Spleen (tissue), 7 donors: ENCODE data around the gene SLC22A1.
"Not testable (repeated sequence)": the region's sequence is repeated elsewhere in the genome, so short reads cannot be mapped to it uniquely, and the experiment has no call there.

ENCODE experiments used
- POLR2AphosphoS5 ChIP-seq, 3 donors: sonication (generic); formaldehyde crosslinking; IDR thresholded peaks; one replicate each; pipeline ENCODE4 v1.5.1; 2017; ENCODE audit warnings: antibody characterized with exemption in 3 of 3
- TF ChIP-seq, protein P1 (sequence below), 11 experiments: fragments of 200-600 bp in 7 of 11; fragments of 450-650 bp in 4 of 11; sonication (generic) in 4 of 11; IDR thresholded peaks in 8 of 11; conservative IDR thresholded peaks in 3 of 11; 1 replicate in 7 of 11; 2 replicates in 4 of 11; pipeline versions ENCODE4 v1.4.0 to v1.8.0; 2016 to 2021; ENCODE audit warnings: antibody characterized with exemption in 11 of 11, inconsistent platforms in 4 of 11, mild to moderate bottlenecking in 1 of 11
- donor health status: DM: no; HTN: no; CAD: no; lungs with moderate emphysema.
- donor health status: DM: no; HTN: no; CAD: no.
- donor health status: DM: no; HTN: no; CAD: no.

DNA sequence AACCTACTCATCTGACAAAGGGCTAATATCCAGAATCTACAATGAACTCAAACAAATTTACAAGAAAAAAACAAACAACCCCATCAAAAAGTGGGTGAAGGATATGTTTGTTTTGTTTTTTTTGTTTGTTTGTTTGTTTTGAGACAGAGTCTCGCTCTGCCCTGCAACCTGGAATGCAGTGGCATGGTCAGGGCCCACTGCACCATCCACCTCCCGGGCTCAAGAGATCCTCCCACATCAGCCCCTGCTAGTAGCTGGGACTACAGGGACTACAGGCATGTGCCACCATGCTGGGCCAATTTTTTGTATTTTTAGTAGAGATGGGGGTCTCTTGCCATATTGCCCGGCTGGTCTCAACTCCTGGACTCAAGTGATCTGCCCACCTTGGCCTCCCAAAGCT is 44.3 kb downstream of the SLC22A1 start:
- TF ChIP-seq POLR2AphosphoS5 (IDR thresholded peaks at IDR 0.05), result not testable (repeated sequence)
- TF ChIP-seq, protein P1, sequence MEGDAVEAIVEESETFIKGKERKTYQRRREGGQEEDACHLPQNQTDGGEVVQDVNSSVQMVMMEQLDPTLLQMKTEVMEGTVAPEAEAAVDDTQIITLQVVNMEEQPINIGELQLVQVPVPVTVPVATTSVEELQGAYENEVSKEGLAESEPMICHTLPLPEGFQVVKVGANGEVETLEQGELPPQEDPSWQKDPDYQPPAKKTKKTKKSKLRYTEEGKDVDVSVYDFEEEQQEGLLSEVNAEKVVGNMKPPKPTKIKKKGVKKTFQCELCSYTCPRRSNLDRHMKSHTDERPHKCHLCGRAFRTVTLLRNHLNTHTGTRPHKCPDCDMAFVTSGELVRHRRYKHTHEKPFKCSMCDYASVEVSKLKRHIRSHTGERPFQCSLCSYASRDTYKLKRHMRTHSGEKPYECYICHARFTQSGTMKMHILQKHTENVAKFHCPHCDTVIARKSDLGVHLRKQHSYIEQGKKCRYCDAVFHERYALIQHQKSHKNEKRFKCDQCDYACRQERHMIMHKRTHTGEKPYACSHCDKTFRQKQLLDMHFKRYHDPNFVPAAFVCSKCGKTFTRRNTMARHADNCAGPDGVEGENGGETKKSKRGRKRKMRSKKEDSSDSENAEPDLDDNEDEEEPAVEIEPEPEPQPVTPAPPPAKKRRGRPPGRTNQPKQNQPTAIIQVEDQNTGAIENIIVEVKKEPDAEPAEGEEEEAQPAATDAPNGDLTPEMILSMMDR (IDR thresholded peaks at IDR 0.05 in 8 of 11, conservative IDR thresholded peaks at IDR 0.05 in 3 of 11), result not testable (repeated sequence)
